K562 (cell line): ENCODE measurements around the gene PLXNA3. TPM values are rescaled to one million over a fixed set of nuclear protein-coding genes. Genes with fewer than 3 reads are reported as not detected.

Experiments used
- BACH1 ChIP-seq: fragments of 200-800 bp; sonication (Bioruptor generic); IDR thresholded peaks from 2 replicates; pipeline ENCODE4 v1.6.1; 2016; ENCODE audit warnings: missing genetic modification characterization, missing compliant biosample characterization
- BRCA1 ChIP-seq, 2 experiments: fragments of 450-650 bp in 1 of 2; sonication (generic) in 1 of 2; formaldehyde crosslinking in 1 of 2; IDR thresholded peaks; 2 replicates each; pipeline versions ENCODE4 v1.5.0 to v1.6.1; 2017 to 2020; ENCODE audit warnings: mild to moderate bottlenecking in 1 of 2, missing genetic modification reagents in 1 of 2
- DDX20 ChIP-seq: fragments of 450-650 bp; IDR thresholded peaks from 2 replicates; pipeline ENCODE4 v1.6.1; 2016; ENCODE audit warnings: missing genetic modification characterization, low read depth, mild to moderate bottlenecking, missing compliant biosample characterization, moderate library complexity
- E2F4 ChIP-seq: sonication (generic); formaldehyde crosslinking; IDR thresholded peaks from 2 replicates; pipeline ENCODE4 v1.8.0; 2022; ENCODE audit warnings: mild to moderate bottlenecking, low read depth, missing genetic modification reagents
- GATAD2A ChIP-seq: fragments of 450-650 bp; IDR thresholded peaks from 2 replicates; pipeline ENCODE4 v1.6.1; 2017
- MAFF ChIP-seq: IDR thresholded peaks from 2 replicates; pipeline ENCODE4 v1.6.1; 2012; ENCODE audit warnings: low read length, improper control_type of control experiment
- MEIS2 ChIP-seq: fragments of 450-650 bp; IDR thresholded peaks from 2 replicates; pipeline ENCODE4 v1.6.1; 2014; ENCODE audit warnings: mild to moderate bottlenecking; ENCODE audit not compliant: partially characterized antibody
- NEUROD1 ChIP-seq: fragments of 150-350 bp; IDR thresholded peaks from 2 replicates; pipeline ENCODE4 v1.6.1; 2014; ENCODE audit warnings: borderline replicate concordance, low read length, low read depth; ENCODE audit not compliant: partially characterized antibody
- NFATC3 ChIP-seq: fragments of 450-650 bp; IDR thresholded peaks from 2 replicates; pipeline ENCODE4 v1.6.1; 2017; ENCODE audit warnings: mild to moderate bottlenecking
- NFE2 ChIP-seq: IDR thresholded peaks from 2 replicates; pipeline ENCODE4 v1.6.1; 2014; ENCODE audit warnings: antibody characterized with exemption, low read depth
- NFYB ChIP-seq: IDR thresholded peaks from 2 replicates; pipeline ENCODE4 v1.6.1; 2011; ENCODE audit warnings: mild to moderate bottlenecking, moderate library complexity; ENCODE audit not compliant: insufficient read length; ENCODE audit errors: extremely low read depth
- PHB2 ChIP-seq: fragments of 450-650 bp; IDR thresholded peaks from 2 replicates; pipeline ENCODE4 v1.6.1; 2017; ENCODE audit warnings: low read depth
- PKNOX1 ChIP-seq: fragments of 450-650 bp; IDR thresholded peaks from 2 replicates; pipeline ENCODE4 v1.6.1; 2016
- RHOXF2B ChIP-seq: fragments of 250-450 bp; sonication (Bioruptor Pico); conservative IDR thresholded peaks from 2 replicates; pipeline ENCODE4 v1.5.1; 2021
- SIRT6 ChIP-seq: IDR thresholded peaks from one replicate; pipeline ENCODE4 v1.6.1; 2012; ENCODE audit warnings: low read depth, mild to moderate bottlenecking, control low read depth, inconsistent platforms, low read length, moderate library complexity
- SMAD3 ChIP-seq: fragments of 450-650 bp; formaldehyde crosslinking; conservative IDR thresholded peaks from 2 replicates; pipeline ENCODE4 v1.4.0; 2020; ENCODE audit warnings: mild to moderate bottlenecking
- THAP7 ChIP-seq: fragments of 250-450 bp; sonication (Bioruptor Pico); IDR thresholded peaks from 2 replicates; pipeline ENCODE4 v1.5.0; 2021
- THRAP3 ChIP-seq: fragments of 450-650 bp; IDR thresholded peaks from 2 replicates; pipeline ENCODE4 v1.6.1; 2016; ENCODE audit warnings: mild to moderate bottlenecking, inconsistent platforms, borderline replicate concordance
- TSHZ1 ChIP-seq: fragments of 250-450 bp; sonication (Bioruptor Pico); IDR thresholded peaks from 2 replicates; pipeline ENCODE4 v1.4.0; 2020; ENCODE audit warnings: mild to moderate bottlenecking, moderate library complexity
- ZNF143 ChIP-seq: sonication (generic); formaldehyde crosslinking; IDR thresholded peaks from 2 replicates; pipeline ENCODE4 v1.9.0; 2022; ENCODE audit warnings: mild to moderate bottlenecking, missing genetic modification reagents
- ZNF224 ChIP-seq: sonication (generic); formaldehyde crosslinking; IDR thresholded peaks from 2 replicates; pipeline ENCODE4 v1.8.0; 2022; ENCODE audit warnings: mild to moderate bottlenecking, missing genetic modification reagents
- ZNF507 ChIP-seq: conservative IDR thresholded peaks from 2 replicates; pipeline ENCODE4 v1.6.1; 2017; ENCODE audit warnings: missing genetic modification characterization, missing compliant biosample characterization
- ZNF57 ChIP-seq: fragments of 450-650 bp; formaldehyde crosslinking; IDR thresholded peaks from 2 replicates; pipeline ENCODE4 v1.4.0; 2020; ENCODE audit warnings: mild to moderate bottlenecking, moderate library complexity
- ZNF695 ChIP-seq: fragments of 450-650 bp; formaldehyde crosslinking; IDR thresholded peaks from 2 replicates; pipeline ENCODE4 v1.4.0; 2020; ENCODE audit warnings: mild to moderate bottlenecking, moderate library complexity
- ZNF707 ChIP-seq: fragments of 250-450 bp; sonication (Bioruptor Pico); conservative IDR thresholded peaks from 2 replicates; pipeline ENCODE4 v1.8.0; 2022; ENCODE audit warnings: inconsistent platforms, mild to moderate bottlenecking, moderate library complexity
- ZNF75A ChIP-seq: fragments of 450-650 bp; formaldehyde crosslinking; IDR thresholded peaks from 2 replicates; pipeline ENCODE4 v1.4.0; 2020; ENCODE audit warnings: mild to moderate bottlenecking
- ZNF780A ChIP-seq: fragments of 250-450 bp; sonication (Bioruptor Pico); IDR thresholded peaks from 2 replicates; pipeline ENCODE4 v1.5.0; 2021; ENCODE audit warnings: mild to moderate bottlenecking
- polyA plus RNA-seq, 8 experiments: library from polyadenylated mRNA; depleted of rRNA in 4 of 8; stranded (reverse) in 5 of 8; unstranded in 3 of 8; fragments of >200 nt; fragmentation: Nextera tagmentation in 2 of 8; fragmentation: Illumina TruSeq in 1 of 8; extraction: Ambion mirVana in 2 of 8; extraction: Trizol in 1 of 8; gene quantifications; 2 replicates each; pipeline versions ENCODE4 v1.2.1 to v1.2.3, GENCODE V29; 2011 to 2014; ENCODE audit warnings: inconsistent platforms in 1 of 8, missing spikeins in 1 of 8
- total RNA-seq, 7 experiments: library from RNA; depleted of rRNA in 6 of 7; stranded (reverse); fragments of >200 nt in 6 of 7; fragmentation: Illumina TruSeq in 2 of 7; extraction: Trizol in 2 of 7; gene quantifications; 2 replicates each; pipeline versions ENCODE4 v1.2.1 to v1.2.3, GENCODE V29; 2011 to 2021; ENCODE audit warnings: low replicate concordance in 1 of 7

Gene PLXNA3
- total and polyA plus RNA-seq, 9 of the 15 experiments (the other 6 are each of a cell fraction or from before 2014, with no cell fraction given): 0.32 to 47.8 (median 7.5) TPM

GRCh38 chrX:154495472-154495922, 37.4 kb downstream of the PLXNA3 start (continued):
- TF ChIP-seq THAP7 (CRISPR knock-in tag) (no peak), E2F4 (CRISPR knock-in tag) (no peak), MEIS2 (peak; percentile 83), ZNF75A (no peak), SMAD3 (CRISPR knock-in tag) (no peak), ZNF224 (CRISPR knock-in tag) (no peak), ZNF143 (no peak), BACH1 (tag) (peak; percentile 90), NFYB (no peak), ZNF695 (no peak), PHB2 (no peak), SIRT6 (no peak), NFATC3 (peak; percentile 16; the same call in 1 of the 2 replicates), TSHZ1 (CRISPR knock-in tag) (no peak), ZNF707 (no peak), NEUROD1 (no peak), DDX20 (tag) (no peak), NFE2 (peak; percentile 97), THRAP3 (no peak), PKNOX1 (peak; percentile 63), ZNF57 (CRISPR knock-in tag) (no peak), ZNF507 (tag) (no peak), GATAD2A (no peak), MAFF (peak; percentile 93), RHOXF2B (CRISPR knock-in tag) (no peak), BRCA1 (IDR thresholded peaks at IDR 0.05) (no peak), BRCA1 (CRISPR knock-in tag; IDR thresholded peaks at IDR 0.05) (no peak), ZNF780A (CRISPR knock-in tag) (no peak)
